Measurements from ENCODE around the gene MYPOP. TPM values are rescaled to one million over a fixed set of nuclear protein-coding genes. Genes with fewer than 3 reads are reported as not detected.
A peak's percentile ranks its signal among the peaks of the same experiment; 100 is the strongest.

Gene MYPOP
- total and polyA plus RNA-seq, 9 of the 15 experiments (the other 6 are each of a cell fraction or from before 2014, with no cell fraction given) = 0.32 to 7.6 (median 1.6) TPM

DNA sequence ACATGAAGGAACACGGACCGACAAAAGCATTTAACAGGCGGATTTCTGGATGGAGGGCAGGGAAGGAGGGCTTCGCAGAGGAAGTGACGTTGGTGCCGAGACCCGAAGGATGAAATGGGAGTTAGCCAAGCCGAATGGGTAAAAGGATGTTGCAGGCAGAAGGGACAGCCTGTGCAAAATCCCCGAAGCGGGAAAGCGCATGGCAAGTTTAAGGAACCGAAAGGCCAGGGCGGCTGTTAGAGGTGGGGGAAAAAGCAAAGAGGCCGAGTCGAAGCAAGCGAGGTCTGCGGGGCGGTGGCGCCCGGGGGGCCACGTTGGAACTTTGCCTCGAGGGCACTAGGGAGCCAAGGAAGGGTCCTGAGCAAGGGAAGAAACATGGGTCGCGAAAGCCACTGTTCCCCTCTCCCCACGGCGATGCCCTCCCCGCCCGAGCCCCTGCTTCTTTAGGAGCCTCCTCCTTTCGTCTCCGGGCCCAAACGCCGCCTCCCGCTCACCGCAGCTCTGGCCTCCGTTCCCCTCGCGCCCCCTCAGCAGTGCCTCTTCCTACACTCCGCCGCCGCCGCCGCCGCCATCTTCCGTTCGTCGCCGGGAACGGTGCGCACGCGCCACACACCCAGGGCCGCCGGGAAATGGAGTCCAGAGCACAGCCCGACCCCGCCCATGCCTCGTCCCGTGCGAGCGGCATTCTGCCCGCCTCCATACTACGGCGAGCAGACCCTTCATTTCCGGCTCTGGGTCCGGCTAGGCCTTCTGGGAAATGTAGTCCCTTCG is 39.7 kb downstream of the MYPOP start, which contains the start of gene SYMPK (continued):
- TF ChIP-seq, protein P1, sequence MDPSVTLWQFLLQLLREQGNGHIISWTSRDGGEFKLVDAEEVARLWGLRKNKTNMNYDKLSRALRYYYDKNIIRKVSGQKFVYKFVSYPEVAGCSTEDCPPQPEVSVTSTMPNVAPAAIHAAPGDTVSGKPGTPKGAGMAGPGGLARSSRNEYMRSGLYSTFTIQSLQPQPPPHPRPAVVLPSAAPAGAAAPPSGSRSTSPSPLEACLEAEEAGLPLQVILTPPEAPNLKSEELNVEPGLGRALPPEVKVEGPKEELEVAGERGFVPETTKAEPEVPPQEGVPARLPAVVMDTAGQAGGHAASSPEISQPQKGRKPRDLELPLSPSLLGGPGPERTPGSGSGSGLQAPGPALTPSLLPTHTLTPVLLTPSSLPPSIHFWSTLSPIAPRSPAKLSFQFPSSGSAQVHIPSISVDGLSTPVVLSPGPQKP (CRISPR knock-in tag; IDR thresholded peaks at IDR 0.05) = no peak
- TF ChIP-seq KDM5B (IDR thresholded peaks at IDR 0.05; ENCODE audit: insufficient replicate concordance, low read depth, low read length) (peak; percentile 67), ZNF232 (CRISPR knock-in tag; IDR thresholded peaks at IDR 0.05) (no peak), ZNF121 (CRISPR knock-in tag; conservative IDR thresholded peaks at IDR 0.05) (no peak), RAD51 (IDR thresholded peaks at IDR 0.05; ENCODE audit: borderline replicate concordance, low read depth) (peak; percentile 70; the same call in 1 of the 2 replicates), KDM4B (IDR thresholded peaks at IDR 0.05; ENCODE audit: borderline replicate concordance in 2 of 2, low read depth in 1 of 2) (peak in 1 of 2 experiments; percentile 60; a peak in 1 of 4 replicates), HDAC2 (IDR thresholded peaks at IDR 0.05) (peak; percentile 37; the same call in 1 of the 2 replicates), MAFF (IDR thresholded peaks at IDR 0.05; ENCODE audit: low read length) (no peak), U2AF2 (optimal IDR thresholded peaks at IDR 0.05; ENCODE audit: low read depth, low read length) (no peak), ZNF436 (CRISPR knock-in tag; IDR thresholded peaks at IDR 0.05) (no peak), ZNF764 (CRISPR knock-in tag; IDR thresholded peaks at IDR 0.05; ENCODE audit: low read depth) (no peak), BRF2 (IDR thresholded peaks at IDR 0.05; ENCODE audit: borderline replicate concordance, insufficient read depth, insufficient read length) (no peak), REST (IDR thresholded peaks at IDR 0.05; ENCODE audit: borderline replicate concordance) (no peak), REST (CRISPR knock-in tag; IDR thresholded peaks at IDR 0.05; ENCODE audit: low read depth) (no peak), ZFP36 (IDR thresholded peaks at IDR 0.05; ENCODE audit: low read depth, low read length, partially characterized antibody) (peak; percentile 84), DMBX1 (CRISPR knock-in tag; IDR thresholded peaks at IDR 0.05; ENCODE audit: borderline replicate concordance) (no peak), ZNF12 (CRISPR knock-in tag; IDR thresholded peaks at IDR 0.05) (no peak), PTTG1 (tag; IDR thresholded peaks at IDR 0.05; ENCODE audit: low read depth) (no peak)
